ENCODE data around the gene PDZRN3. TPM values are rescaled to one million over a fixed set of nuclear protein-coding genes. Genes with fewer than 3 reads are reported as not detected.

The PDZRN3 gene
- total RNA-seq, 1 donor from 2014 or later: 0.76 TPM

- DNase-seq (ENCODE audit: extremely low read depth, low read depth, low spot score): no peak
Observed at GRCh38 chr3:73624017-73624820, 522 bp downstream of the PDZRN3 start.

- no peak for DNase-seq (ENCODE audit: extremely low read depth, low read depth, low spot score)
Observed at GRCh38 chr3:73623346-73623745, 1.4 kb downstream of the PDZRN3 start.

GRCh38 chr3:73622091-73622805 is 2.5 kb downstream of the PDZRN3 start:
- no peak for DNase-seq (ENCODE audit: extremely low read depth, low read depth, low spot score)

DNA sequence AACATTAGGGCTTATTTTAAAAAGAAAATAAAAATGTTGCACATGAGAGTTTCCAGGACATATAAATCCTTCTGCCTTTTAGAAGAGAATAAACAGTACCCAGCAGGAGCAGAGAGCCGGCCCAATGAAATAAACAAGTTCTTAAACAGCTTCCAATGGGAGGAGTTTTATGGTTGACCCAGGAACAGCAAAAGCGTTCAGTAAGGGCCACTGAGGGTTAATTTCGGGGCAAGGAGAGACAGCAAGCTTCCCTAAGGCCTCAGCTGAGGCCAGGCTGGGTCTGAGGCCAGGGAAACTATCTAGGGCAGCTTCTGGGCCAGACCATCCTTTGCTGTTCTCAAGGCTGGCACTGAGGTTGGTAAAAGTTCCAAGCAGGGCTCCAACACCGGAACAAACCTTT is 3.4 kb downstream of the PDZRN3 start:
- no peak for DNase-seq (ENCODE audit: extremely low read depth, low read depth, low spot score)

- no peak for DNase-seq (ENCODE audit: extremely low read depth, low read depth, low spot score)
Observed at GRCh38 chr3:73618461-73618860, 6.3 kb downstream of the PDZRN3 start.

GRCh38 chr3:73616056-73616455 is 8.7 kb downstream of the PDZRN3 start:
- DNase-seq (ENCODE audit: extremely low read depth, low read depth, low spot score): no peak

DNA sequence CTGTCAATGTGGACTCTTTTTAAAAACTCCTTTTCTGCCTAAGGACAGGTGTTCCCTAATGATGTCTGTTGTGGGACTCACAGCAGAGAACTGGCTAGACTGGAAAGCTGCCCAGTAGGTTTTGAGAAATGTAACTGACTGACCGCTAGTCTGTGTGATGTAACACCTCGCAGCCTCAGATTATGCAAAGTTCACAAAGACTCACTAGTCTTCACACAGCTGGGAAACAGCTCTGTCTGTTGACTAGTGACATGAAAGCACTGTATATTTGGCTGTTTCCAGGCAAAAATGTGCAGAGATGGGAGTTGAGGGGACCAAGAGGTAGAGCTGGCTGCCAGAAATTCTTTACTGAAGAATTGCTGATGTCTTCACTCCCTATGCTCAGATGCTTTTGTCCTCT is 10.3 kb downstream of the PDZRN3 start:
- DNase-seq (ENCODE audit: extremely low read depth, low read depth, low spot score): no peak

DNA sequence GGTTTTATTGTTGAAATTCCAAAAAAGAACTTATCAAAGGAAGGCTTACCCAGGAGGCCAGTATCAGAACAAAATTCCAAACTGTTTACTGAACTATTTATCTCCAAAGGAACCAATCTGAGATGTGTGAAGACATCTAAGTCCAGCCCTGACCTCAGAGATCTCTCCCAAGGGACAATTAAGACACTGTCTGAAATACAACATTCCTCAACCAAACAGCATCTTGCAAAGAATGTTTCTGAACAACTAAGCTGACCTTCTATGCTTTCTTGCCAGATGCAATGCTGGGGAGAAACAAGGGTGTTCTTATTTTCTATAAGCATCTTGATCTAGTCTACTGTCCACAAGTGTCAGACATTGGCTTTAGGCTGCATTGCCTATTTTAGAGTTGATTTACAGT is 13.6 kb downstream of the PDZRN3 start:
- no peak for DNase-seq (ENCODE audit: extremely low read depth, low read depth, low spot score)

DNA sequence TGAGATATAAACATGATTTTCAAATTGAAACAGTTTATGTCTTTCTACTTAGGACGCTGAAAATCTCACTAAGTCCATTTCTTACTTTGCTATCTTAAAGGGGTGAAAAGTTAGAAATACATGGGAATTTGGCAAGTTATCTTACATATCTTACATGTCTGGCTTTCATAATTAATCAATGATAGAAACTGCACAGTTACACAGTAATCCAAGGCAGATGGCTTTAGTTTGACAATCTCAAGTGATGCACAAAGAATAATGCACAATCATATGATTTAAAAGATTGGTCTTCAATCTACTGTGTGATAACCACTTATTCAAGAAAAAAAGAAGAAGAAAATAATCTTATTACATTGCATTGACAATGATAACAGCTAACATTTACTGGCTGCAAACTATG is 14.2 kb downstream of the PDZRN3 start:
- DNase-seq (ENCODE audit: extremely low read depth, low read depth, low spot score): no peak

GRCh38 chr3:73609655-73610054 is 15.1 kb downstream of the PDZRN3 start:
- no peak for DNase-seq (ENCODE audit: extremely low read depth, low read depth, low spot score)

- no peak for DNase-seq (ENCODE audit: extremely low read depth, low read depth, low spot score)
Observed at GRCh38 chr3:73609315-73609641, 15.5 kb downstream of the PDZRN3 start.

DNA sequence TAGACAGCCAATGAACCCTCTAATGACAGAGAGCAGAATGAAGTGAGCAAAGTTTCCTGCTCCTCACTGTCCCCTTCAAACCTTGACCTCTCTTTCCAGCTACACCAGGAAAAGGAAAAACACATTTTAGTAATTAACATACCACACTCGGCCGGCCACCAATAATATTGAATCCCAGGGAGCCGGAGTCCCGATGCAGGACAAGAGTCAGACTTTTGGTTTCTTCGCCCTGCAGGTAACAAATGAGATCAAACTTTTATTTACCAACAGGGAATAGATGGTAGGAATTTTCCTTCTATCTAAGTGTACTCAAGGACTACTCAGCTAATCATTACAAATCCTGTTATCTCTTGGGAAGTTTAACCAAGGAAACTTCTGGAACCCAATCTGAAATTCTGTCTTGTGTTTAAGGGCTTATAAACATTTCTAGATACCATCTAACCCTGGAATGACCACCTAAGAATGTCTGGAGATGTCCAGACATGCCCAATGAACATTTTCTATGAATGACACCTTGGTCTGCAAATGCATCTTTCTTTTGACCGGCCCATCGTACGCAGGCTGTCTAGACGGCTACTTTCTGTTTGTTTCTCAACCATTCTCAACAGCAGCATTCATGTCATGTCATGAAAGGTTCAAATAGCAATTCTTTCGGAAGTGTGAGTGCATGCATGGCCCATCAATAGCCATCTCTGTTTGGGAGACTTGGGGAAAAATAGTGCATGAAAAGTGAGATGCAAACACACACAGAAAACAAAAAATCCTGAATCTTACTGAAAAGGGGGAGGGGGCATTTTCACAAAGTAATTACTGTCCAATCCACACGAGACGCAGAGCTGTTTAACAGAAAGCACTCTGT is 16.1 kb downstream of the PDZRN3 start:
- no peak for DNase-seq (ENCODE audit: extremely low read depth, low read depth, low spot score)

- no peak for DNase-seq (ENCODE audit: extremely low read depth, low read depth, low spot score)
Observed at GRCh38 chr3:73605861-73606260, 18.9 kb downstream of the PDZRN3 start.

DNA sequence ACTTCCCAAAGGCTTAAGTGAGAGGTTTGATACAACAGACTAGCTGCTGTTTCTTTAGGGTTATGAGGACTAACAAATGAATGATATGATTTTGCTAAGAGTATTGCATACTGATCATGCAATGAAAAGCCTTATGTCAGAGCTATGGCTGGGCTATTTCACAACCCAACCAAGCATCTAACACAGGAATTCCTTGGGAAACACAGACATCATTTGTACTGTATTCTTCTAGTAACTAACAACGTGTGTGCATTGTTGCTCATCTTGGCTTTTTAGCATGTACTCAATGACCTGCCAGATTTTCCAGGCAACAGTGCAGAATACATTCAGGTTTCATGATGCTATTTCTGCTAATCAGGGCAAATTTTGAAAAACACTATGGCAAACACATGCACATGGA is 19.3 kb downstream of the PDZRN3 start:
- DNase-seq (ENCODE audit: extremely low read depth, low read depth, low spot score): no peak

DNA sequence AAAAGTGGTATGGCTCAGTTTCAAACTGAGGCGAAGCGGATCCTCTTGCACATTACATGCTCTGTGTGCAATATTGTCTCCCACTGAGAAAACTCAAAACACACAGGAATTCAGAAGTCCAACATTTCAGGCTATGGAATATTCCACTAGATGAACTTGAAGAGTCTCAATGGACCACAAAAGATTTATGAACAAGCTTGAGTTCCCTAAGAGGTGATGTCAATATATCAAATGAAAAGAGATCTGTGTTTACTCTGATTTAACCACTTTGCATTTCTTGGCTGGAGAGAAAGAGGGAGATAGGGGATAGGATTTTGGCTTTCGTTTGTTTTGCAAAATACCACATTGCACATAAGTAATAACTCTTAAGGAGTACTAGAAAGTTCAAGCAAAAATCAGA is 20.3 kb downstream of the PDZRN3 start:
- DNase-seq (ENCODE audit: extremely low read depth, low read depth, low spot score): no peak

GRCh38 chr3:73603762-73604171 is 21.0 kb downstream of the PDZRN3 start:
- no peak for DNase-seq (ENCODE audit: extremely low read depth, low read depth, low spot score)

DNA sequence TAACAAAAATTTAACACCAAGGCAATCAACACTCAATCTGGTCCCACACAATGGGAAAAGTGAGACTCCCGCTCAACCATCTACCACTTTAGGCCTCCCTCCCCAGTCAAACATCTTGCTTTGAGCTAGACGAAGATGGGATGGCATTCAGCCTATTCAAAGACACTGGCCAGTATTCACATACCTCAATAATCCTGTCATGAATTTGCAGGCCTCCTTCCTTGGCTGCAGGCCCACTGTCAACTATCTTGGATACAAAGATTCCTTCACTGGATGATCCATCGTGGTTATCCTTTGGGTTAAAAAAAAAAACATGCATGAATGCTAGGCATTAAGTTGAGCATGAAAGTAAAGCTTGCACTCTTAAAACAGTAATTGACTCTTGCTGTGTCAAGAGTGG is 22.6 kb downstream of the PDZRN3 start:
- no peak for DNase-seq (ENCODE audit: extremely low read depth, low read depth, low spot score)

- no peak for DNase-seq (ENCODE audit: extremely low read depth, low read depth, low spot score)
Observed at GRCh38 chr3:73601481-73601880, 23.3 kb downstream of the PDZRN3 start.

- no peak for DNase-seq (ENCODE audit: extremely low read depth, low read depth, low spot score)
Observed at GRCh38 chr3:73601011-73601410, 23.7 kb downstream of the PDZRN3 start.

- no peak for DNase-seq (ENCODE audit: extremely low read depth, low read depth, low spot score)
Observed at GRCh38 chr3:73600293-73600938, 24.3 kb downstream of the PDZRN3 start.

GRCh38 chr3:73599605-73600004 is 25.1 kb downstream of the PDZRN3 start:
- no peak for DNase-seq (ENCODE audit: extremely low read depth, low read depth, low spot score)

Measured in glomerular endothelial cell (primary cell).